ACHN (cell line): Measurements from ENCODE around the gene AMN.

Experiments used
- DNase-seq: peaks from one replicate; pipeline ENCODE4 v3.0.0-alpha.2; 2015
- in situ Hi-C: cut with HindIII; loops from 2 replicates; pipeline ENCODE4 v1.10.0; 2017; ENCODE audit warnings: low sequenced_read_pairs, low pct_ligation_motif_present, low pct_unique_long_range_greater_than_20kb

Gene AMN

DNA sequence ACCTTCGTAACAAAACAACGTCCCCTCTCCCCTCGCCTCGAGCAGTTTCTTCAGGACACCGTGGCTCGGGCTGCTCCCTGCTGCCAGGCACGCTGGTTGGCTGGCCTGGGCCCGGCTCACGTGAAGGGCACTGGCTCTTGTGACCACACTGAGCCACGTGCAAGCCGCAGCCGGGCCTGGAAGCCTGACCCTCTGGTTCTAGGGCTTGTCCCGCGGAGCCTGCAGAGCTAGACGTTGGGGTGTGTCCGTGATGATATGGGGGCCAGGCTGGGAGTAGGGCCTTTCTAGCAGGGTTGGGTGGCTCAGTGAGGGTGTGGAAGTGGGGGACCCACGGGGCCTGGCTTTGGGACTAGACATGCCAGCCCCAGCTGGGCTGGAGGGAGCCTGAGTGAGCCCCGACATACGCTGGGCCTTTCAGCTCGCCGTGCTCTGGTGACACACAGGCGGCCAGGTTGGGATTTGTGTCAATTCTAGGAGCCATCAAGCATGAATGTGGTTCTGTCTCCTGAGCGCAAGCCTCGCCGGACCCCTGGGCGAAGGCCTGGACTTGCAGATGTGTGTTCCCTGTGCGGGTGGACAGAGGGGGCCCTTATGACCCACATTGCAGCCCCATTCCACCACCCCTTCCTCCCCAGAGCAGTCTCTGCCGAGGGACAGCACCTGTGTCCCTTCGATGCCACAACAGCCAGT, 13.6 kb upstream of the AMN start:
- no peak for DNase-seq
- in situ Hi-C loops = no loop called here

GRCh38 chr14:102909462-102909861, 13.0 kb upstream of the AMN start:
- no peak for DNase-seq
- in situ Hi-C loops = no loop called here

GRCh38 chr14:102909911-102910310, 12.6 kb upstream of the AMN start:
- in situ Hi-C loops = no loop called here
- DNase-seq = no peak

DNA sequence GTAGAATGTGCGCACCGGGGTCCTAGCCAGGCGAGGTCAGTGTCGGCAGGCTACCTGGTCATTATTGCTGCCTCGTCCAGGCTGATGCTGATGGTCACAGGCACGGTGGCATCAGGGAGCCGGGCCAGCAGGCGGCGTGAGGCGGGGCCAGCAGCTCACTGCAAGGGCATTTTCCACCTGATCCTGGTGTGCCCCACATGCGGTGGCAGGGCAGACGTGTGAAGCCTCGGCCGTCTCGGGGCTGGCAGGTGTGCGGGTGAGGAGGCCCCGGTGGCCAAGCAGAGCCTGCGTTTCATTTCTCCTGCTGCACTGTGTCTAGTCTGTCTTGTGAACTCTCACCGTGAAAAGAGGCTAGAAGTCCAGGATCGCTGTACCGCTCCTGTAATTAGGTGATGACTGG, 12.0 kb upstream of the AMN start:
- in situ Hi-C loops = no loop called here
- no peak for DNase-seq

- no peak for DNase-seq
- in situ Hi-C loops = no loop called here
Measured at GRCh38 chr14:102911541-102911951, 10.9 kb upstream of the AMN start.

GRCh38 chr14:102911991-102912761, 10.3 kb upstream of the AMN start:
- no peak for DNase-seq
- in situ Hi-C loops = no loop called here

DNA sequence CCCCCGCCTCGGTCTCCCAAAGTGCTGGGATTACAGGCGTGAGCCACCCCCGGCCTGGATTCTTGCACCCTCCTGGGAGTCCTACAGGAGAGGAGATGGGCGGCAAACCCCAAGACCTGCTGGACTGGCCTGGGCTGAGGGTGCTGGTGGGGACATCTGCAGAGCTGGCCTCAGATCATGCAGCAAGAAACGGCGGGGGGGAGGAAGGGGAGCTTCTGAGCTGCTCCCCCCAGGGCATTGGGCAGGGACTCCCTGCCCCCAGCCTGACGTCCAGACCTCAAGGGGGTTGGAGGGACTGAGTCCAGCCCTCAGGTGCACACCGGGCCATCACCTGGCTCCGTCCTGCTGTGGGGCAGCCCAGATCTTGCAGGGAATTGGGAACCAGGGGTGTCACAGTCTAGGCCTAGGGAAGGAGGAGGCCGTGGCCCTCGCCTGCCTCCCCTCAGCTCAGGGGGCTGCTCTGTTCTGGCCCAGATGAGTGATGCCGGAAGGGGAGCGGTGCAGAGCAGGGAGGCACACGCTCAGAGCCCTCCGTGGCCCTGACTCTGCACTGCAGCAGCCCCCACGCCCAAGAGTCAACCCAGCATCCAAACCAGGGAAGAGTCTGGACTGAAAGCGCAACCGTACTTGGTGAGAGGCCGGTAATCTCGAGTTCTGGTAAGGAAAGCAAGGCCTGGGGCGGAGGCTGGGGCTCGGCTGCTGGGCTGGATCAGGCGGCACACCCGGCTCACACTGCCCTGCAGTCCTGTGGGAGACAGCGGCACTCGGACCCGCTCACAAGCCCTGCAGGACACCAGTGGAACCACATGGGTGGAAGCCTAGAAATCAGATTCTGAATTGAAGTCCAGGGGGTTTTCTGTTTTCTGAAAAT, 8.9 kb upstream of the AMN start:
- in situ Hi-C loops = no loop called here
- no peak for DNase-seq

DNA sequence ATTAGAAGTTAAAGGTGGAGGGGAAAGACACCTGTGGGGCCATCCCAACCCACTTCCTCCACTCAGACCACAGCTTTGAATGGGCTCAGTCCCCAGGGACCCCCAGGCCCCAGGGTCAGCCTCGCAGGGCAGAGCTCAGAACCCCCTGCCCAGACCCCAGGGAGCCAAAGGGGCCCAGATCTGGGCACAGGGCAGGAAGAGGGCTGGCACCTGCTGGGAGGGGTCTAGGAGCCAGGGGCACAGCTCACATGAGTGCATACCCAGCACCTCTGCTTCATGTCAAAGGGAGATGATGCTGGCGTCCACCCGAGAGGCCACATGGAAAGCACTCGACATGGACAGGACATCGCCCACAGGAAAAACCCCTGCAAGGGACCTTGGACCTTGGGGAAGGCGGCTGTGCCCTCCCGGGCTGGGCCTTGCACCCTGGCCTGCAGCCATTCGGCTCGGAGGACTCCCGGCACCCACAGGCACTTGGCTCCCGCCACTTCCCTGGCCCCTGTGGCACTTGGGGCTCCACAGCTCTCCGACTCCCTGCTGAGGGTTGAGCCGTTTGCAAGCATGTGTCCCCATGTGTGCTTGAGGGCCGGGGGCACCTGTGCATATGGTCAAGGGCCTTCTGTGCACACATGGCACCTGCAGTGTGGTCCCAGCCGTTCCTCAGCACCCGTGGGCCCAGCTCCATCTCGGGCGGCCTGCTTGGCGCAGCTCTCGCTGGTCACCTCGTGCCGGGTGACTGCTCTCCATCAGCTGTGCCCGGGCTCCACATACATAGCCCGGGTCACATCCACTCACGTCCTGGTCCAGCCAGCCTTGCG, 7.8 kb upstream of the AMN start:
- in situ Hi-C loops = no loop called here
- DNase-seq = no peak

DNA sequence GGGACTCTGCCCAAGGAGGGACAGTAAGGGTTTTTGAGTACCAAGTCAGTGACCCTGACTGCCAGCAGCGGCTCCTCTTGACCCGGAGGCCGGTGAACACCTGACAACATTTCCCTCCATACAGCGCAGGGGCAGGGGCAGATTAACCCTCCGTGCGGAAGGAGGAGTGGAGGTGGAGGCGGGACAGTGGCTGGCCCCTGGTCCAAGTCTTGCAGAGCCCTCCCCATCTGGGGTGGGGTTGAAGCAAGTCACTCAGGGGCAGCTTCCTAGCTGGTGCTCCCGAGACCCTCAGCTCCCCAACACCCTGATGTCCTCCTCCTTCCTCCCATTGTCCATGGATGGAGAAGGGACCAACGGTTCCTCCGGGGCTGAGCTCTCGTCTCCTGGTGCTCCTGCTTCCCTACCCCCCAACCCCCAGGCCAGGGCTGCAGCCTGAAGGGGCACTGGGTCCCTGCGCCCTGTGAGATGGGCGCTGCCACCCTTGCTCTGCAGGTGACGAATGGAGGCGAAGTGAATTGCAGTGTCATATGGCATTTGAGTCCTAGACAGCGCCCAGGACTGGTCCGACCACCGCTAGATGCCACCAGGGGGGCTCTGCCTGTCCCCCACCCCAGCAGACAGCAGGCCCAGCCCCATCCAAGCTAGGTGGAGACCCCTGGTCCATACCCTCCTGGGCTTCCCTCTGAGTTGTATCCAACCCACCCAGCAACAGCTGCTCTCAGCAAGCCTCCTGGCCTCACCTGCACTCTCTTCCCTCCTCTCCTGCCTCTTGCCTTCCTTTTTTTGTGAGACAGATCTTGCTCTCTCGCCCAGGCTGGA, 7.0 kb upstream of the AMN start:
- DNase-seq = no peak
- in situ Hi-C loops = no loop called here

DNA sequence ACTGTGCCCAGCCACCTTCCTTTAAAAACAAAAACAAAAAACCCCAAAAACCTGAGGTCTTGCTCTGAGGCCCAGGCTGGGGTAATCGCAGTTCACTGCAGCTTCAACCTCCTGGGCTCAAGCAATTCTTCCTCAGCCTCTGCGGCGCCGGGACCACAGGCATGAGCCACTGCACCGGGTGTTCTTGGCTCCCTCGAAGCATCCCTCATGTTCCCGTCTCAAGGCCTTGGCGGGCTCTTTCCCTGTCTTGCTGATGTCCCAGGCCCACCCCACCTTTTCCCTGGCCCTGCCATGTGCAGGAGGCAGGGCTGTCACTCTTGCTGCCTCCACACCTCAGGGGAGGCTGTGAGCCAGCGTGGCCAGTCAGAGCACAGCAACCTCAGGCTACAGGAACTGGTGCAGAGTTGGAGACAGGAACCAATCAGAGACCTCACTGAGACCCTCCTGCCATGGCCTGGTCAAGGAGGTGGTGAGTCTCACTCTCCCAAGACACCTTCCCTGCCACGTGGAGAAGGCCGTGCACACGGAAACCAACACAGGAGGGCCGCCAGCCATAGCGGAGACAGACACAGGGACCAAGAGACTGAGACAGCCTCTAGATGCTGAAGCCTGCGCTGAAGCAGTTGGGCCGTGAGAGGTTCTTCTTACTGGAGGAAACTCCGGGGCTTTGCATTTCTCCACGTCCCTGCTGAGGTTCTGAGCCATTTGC, 6.0 kb upstream of the AMN start:
- DNase-seq = no peak
- in situ Hi-C loops = no loop called here

GRCh38 chr14:102917056-102917385, 5.4 kb upstream of the AMN start:
- no peak for DNase-seq
- in situ Hi-C loops = no loop called here

- DNase-seq = peak; percentile 29
- in situ Hi-C loops = no loop called here
Measured at GRCh38 chr14:102917469-102918211, 4.8 kb upstream of the AMN start.

DNA sequence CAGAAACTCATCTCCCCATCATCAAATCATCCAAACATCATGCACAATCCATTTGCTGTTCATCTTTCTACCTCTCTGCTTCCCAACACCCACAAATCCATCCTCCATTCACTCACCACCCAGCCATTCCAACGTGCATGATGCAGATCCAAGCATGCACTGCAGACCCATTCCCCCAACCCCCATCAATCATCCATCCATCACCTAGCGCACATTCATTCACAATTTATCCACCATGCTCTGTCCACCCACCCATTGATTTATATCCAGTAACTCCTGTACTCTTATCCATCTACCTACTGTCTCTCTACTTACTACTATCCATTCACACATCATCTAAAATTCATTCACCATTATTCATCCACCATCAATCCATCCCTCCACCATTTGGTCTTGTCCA, 4.0 kb upstream of the AMN start:
- DNase-seq = no peak
- in situ Hi-C loops = no loop called here

DNA sequence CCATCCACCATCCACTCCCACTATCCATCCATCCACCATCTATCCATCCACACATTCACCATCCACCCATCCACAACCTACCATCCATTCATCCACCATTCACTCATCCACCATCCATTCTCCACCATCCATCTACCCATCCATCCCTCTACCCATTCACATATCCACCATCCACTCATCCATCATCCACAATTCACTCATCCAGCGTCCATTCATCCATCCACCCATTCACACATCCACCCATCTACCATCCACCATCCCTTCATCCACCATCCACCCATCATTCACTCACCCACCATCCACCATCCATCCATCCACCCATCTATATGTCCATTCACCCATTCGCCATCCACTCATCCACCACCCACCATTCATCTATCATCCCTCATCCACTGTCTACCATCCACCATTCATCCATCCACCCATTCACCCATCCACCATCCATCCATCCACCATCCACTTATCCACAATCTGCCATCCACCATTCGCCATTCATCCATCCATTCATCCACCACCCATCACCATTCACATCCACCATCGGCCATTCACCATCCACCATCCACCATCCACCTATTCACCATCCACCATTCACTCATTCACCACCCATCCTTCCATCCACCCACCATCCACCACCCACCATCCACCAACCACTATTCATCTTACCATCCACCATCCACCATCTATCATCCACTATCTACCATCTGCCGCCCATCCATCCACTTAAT, 2.0 kb upstream of the AMN start:
- in situ Hi-C loops = no loop called here
- no peak for DNase-seq

DNA sequence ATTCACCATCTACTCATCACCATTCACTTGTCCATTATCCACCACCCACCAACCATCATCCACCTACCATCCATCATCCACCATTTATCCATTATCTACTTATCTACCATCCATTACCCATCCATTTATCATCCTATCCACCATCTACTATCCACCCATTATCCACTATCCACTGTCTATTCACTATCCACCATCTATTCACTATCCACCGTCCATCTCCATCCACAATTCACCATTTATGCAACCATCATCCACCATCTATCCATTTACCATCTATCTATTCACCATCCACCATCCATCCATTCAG, 1.5 kb upstream of the AMN start:
- in situ Hi-C loops = no loop called here
- DNase-seq = no peak

GRCh38 chr14:102923201-102923924, 900 bp downstream of the AMN start:
- in situ Hi-C loops = no loop called here
- DNase-seq = no peak
